ENCODE data around the gene CSTF3.
"Not testable (repeated sequence)": the region's sequence is repeated elsewhere in the genome, so short reads cannot be mapped to it uniquely, and the experiment has no call there.

The CSTF3 gene

GRCh38 chr11:33160587-33160986 lies 693 bp downstream of the CSTF3 start:
- H3K4me3 ChIP-seq (ENCODE audit: low read depth, low read length), result peak overlapping the region; percentile 93
- TF ChIP-seq, protein P1, sequence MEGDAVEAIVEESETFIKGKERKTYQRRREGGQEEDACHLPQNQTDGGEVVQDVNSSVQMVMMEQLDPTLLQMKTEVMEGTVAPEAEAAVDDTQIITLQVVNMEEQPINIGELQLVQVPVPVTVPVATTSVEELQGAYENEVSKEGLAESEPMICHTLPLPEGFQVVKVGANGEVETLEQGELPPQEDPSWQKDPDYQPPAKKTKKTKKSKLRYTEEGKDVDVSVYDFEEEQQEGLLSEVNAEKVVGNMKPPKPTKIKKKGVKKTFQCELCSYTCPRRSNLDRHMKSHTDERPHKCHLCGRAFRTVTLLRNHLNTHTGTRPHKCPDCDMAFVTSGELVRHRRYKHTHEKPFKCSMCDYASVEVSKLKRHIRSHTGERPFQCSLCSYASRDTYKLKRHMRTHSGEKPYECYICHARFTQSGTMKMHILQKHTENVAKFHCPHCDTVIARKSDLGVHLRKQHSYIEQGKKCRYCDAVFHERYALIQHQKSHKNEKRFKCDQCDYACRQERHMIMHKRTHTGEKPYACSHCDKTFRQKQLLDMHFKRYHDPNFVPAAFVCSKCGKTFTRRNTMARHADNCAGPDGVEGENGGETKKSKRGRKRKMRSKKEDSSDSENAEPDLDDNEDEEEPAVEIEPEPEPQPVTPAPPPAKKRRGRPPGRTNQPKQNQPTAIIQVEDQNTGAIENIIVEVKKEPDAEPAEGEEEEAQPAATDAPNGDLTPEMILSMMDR (IDR thresholded peaks at IDR 0.05; ENCODE audit: low read depth, low read length), result no peak
- no peak for DNase-seq (ENCODE audit: low read depth, low spot score)
- in situ Hi-C loops (cut with HindIII; ENCODE audit: low sequenced_read_pairs), result no loop called here

GRCh38 chr11:33160136-33160535 lies 1.1 kb downstream of the CSTF3 start:
- in situ Hi-C loops (cut with HindIII; ENCODE audit: low sequenced_read_pairs), result no loop called here
- peak overlapping the region; percentile 93 for H3K4me3 ChIP-seq (ENCODE audit: low read depth, low read length)
- peak; percentile 65 for DNase-seq (ENCODE audit: low read depth, low spot score)
- TF ChIP-seq, protein P1 (IDR thresholded peaks at IDR 0.05; ENCODE audit: low read depth, low read length), result no peak

DNA sequence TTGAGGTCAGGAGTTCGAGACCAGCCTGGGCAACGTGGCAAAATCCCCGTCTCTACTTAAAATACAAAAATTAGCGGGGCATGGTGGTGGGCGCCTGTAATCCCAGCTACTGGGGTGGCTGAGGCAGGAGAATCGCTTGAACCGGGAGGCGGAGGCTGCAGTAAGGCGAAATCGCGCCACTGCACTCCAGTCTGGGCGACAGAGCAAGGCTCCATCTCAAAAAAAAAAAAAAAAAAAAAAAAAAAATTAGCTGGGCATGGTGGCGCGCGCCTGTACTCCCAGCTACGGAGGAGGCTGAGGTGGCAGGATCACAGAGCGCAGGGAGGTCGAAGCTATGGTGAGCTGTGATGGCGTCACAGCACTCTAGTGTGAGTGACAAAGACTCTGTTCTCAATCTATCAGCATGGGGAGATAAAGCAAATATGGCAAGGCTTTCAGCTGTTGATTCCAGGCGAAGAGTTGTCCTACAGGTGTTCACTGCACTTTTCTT lies 1.9 kb downstream of the CSTF3 start:
- DNase-seq (ENCODE audit: low read depth, low spot score); in situ Hi-C loops (cut with HindIII; ENCODE audit: low sequenced_read_pairs): not testable (repeated sequence)
- H3K4me3 ChIP-seq (ENCODE audit: low read depth, low read length), result peak overlapping the region; percentile 93

GRCh38 chr11:33158596-33159275 lies 2.5 kb downstream of the CSTF3 start:
- no peak for DNase-seq (ENCODE audit: low read depth, low spot score)
- H3K4me3 ChIP-seq (ENCODE audit: low read depth, low read length), result no peak overlapping the region
- TF ChIP-seq, protein P1 (IDR thresholded peaks at IDR 0.05; ENCODE audit: low read depth, low read length), result no peak
- in situ Hi-C loops (cut with HindIII; ENCODE audit: low sequenced_read_pairs), result no loop called here

GRCh38 chr11:33157103-33158027 lies 3.9 kb downstream of the CSTF3 start:
- TF ChIP-seq, protein P1 (IDR thresholded peaks at IDR 0.05; ENCODE audit: low read depth, low read length), result no peak
- H3K4me3 ChIP-seq (ENCODE audit: low read depth, low read length), result no peak overlapping the region
- in situ Hi-C loops (cut with HindIII; ENCODE audit: low sequenced_read_pairs), result no loop called here
- no peak for DNase-seq (ENCODE audit: low read depth, low spot score)

DNA sequence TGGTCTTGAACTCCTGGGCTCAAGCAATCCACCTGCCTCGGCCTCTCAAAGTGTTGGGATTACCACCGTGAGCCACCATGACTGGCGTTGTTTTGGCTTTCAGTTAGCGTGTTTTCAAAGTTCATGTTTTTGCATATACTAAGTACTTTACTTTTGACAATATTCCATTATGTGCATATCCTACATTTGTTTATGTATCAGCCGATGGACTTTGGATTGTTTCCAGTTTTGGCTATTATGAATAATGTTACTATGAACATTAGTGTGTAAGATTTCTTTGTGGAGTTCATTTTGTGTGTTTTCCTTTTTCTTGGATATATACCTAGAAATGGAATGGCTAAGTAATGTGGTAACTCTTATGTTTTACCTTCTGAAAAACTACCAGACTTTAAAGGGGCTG lies 9.9 kb downstream of the CSTF3 start:
- TF ChIP-seq, protein P1 (IDR thresholded peaks at IDR 0.05; ENCODE audit: low read depth, low read length), result no peak
- no peak for DNase-seq (ENCODE audit: low read depth, low spot score)
- no peak overlapping the region for H3K4me3 ChIP-seq (ENCODE audit: low read depth, low read length)
- in situ Hi-C loops (cut with HindIII; ENCODE audit: low sequenced_read_pairs), result no loop called here

- no peak overlapping the region for H3K4me3 ChIP-seq (ENCODE audit: low read depth, low read length)
- DNase-seq (ENCODE audit: low read depth, low spot score), result peak; percentile 34
- TF ChIP-seq, protein P1 (IDR thresholded peaks at IDR 0.05; ENCODE audit: low read depth, low read length), result no peak
- in situ Hi-C loops (cut with HindIII; ENCODE audit: low sequenced_read_pairs), result no loop called here
These were observed 13.7 kb downstream of the CSTF3 start for GRCh38 chr11:33147559-33147958.
